ENCODE data around the gene PPP2R5C.
"Not testable (repeated sequence)": the region's sequence is repeated elsewhere in the genome, so short reads cannot be mapped to it uniquely, and the experiment has no call there.

Gene PPP2R5C

DNA sequence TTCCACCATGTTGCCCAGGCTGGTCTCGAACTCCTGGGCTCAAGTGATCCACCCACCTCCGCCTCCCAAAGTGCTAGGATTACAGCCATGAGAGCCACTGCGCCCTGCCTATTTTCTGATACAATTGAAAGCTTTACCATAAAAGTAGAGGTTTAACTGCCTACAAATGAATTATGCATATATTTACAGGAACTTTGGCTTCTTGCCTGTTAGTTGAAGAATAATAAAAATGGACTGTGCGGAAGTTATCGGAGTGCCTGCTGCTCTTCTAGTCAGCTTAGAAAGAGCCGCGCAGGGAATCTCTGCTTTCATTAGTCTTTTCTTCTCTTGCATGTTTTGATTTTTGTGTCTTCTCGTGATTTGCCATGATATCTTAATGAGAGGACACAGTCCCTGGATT lies 34.5 kb downstream of the PPP2R5C start:
- DNase-seq (ENCODE audit: insufficient read length, low spot score) (no peak), FAIRE-seq (no peak)
- no peak for TF ChIP-seq POLR2AphosphoS5 (IDR thresholded peaks at IDR 0.05; ENCODE audit: low read depth, low read length)
- no peak for TF ChIP-seq TAF1 (IDR thresholded peaks at IDR 0.05; ENCODE audit: low read depth, low read length)
- TF ChIP-seq SPI1 (IDR thresholded peaks at IDR 0.05; ENCODE audit: low read depth, low read length) = no peak
- TF ChIP-seq POU2F2 (IDR thresholded peaks at IDR 0.05; ENCODE audit: low read depth, low read length) = no peak

DNA sequence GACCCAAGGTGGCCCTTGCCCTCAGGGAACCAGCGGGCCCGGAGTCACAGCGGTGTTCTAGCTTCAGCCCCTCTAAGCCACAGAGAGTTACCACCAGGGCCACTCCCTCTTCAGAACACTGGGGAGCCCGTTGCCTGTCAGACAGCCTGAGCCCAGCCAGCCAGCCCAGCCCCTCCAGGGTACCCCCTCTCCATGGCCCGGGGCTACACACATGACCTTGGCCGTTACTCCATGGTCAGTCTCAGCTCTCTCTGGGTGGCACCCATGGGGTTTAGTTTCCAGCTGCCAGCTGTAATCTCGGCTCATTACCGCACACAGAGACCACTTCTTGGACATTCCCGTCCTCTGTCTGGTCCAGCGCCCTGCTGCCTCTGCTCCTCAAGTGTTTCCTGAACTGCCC lies 35.0 kb downstream of the PPP2R5C start:
- no peak for TF ChIP-seq TAF1 (IDR thresholded peaks at IDR 0.05; ENCODE audit: low read depth, low read length)
- TF ChIP-seq POLR2AphosphoS5 (IDR thresholded peaks at IDR 0.05; ENCODE audit: low read depth, low read length) = no peak
- FAIRE-seq (no peak), DNase-seq (ENCODE audit: insufficient read length, low spot score) (no peak)

DNA sequence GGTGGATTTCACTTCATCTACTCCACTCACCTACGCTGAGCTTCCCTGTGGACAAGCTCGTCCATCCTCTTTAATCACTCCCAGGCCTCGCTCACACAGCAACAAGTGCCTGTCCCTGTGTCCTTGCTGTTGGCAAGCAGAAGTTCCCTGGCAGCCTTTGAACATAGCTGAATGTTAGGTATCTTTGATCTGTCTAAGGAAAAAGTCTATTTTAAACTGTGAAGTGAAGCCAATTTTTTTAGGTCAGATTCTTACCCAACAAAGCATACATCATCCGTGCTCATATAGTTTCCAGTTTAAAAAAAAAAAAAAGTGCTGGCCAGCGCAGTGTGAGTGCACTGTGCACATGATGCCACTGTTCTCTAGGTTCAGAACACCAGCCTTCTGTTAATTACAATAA lies 36.3 kb downstream of the PPP2R5C start:
- TF ChIP-seq TAF1 (IDR thresholded peaks at IDR 0.05; ENCODE audit: low read depth, low read length) = no peak
- TF ChIP-seq POLR2A (IDR thresholded peaks at IDR 0.05; ENCODE audit: low read depth, low read length) = no peak
- no peak for TF ChIP-seq PAX5 (IDR thresholded peaks at IDR 0.05; ENCODE audit: insufficient read depth, low read length, severe bottlenecking)
- TF ChIP-seq POU2F2 (IDR thresholded peaks at IDR 0.05; ENCODE audit: low read depth, low read length) = no peak
- no peak for TF ChIP-seq POLR2AphosphoS5 (IDR thresholded peaks at IDR 0.05; ENCODE audit: low read depth, low read length)
- no peak for TF ChIP-seq SPI1 (IDR thresholded peaks at IDR 0.05; ENCODE audit: low read depth, low read length)
- no peak for DNase-seq (ENCODE audit: insufficient read length, low spot score)
- FAIRE-seq = no peak

DNA sequence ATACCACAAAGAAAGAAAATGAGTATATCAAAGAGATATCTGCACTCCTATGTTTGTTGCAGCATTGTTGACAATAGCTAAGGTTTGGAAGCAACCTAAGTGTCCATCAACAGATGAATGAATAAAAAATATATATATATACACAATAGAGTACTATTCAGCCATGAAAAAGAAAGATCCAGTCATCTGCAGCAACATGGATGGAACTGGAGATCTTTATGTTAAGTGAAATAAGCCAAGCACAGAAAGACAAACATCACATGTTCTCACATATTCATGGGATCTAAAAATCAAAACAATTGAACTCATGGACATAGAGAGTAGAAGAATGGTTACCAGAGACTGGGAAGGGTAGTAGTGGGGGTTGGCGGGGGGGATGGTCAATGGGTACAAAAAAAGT lies 42.9 kb downstream of the PPP2R5C start:
- not testable (repeated sequence) for FAIRE-seq; DNase-seq (ENCODE audit: insufficient read length, low spot score)

DNA sequence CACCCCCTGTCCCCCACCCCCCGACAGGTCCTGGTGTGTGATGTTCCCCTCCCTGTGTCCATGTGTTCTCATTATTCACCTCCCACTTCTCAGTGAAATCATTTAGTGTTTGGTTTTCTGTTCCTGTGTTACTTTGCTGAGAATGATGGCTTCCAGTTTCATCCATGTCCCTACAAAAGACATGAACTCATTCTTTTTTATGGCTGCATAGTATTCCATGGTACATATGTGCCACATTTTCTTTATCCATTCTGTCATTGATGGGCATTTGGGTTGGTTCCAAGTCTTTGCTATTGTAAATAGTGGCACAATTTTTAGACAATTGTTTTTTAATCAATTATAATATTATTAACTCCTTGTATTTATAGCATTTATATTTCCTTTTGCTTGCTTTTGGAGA lies 44.7 kb downstream of the PPP2R5C start:
- not testable (repeated sequence) for FAIRE-seq

DNA sequence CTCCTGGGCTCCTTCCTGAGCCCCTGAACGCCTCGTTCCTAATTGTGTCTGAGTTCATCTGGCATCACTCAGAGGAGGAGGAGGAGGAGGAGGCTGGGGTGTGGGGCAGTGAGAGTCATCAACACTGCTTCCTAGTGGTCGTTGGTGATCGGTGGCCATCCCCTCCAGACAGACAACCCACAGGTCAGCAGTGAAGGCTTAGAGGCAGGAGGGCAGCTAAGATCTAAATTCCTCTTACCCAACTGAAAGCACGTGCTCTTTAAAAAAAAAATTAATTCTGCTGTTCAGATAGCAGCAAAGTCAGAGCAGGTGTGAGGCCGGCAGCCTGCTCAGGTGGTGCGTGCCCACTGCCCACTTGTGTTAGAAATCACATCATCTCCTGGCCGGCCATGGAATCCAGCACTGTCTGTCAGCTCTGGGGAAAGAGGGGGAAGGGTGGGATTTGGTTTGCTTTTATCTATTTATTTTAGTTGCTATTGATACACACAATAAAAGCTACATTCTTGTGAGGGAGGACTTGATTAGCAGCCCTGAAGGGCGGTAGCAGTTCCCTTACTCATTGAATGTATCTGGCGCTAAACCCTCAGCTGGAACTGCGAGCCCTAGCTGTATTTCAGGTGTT lies 46.6 kb downstream of the PPP2R5C start:
- FAIRE-seq (peak; percentile 73), DNase-seq (ENCODE audit: insufficient read length, low spot score) (no peak)
- TF ChIP-seq PAX5 (IDR thresholded peaks at IDR 0.05; ENCODE audit: insufficient read depth, low read length, severe bottlenecking) (no peak), POLR2AphosphoS5 (IDR thresholded peaks at IDR 0.05; ENCODE audit: low read depth, low read length) (no peak), SPI1 (IDR thresholded peaks at IDR 0.05; ENCODE audit: low read depth, low read length) (no peak), POU2F2 (IDR thresholded peaks at IDR 0.05; ENCODE audit: low read depth, low read length) (no peak), POLR2A (IDR thresholded peaks at IDR 0.05; ENCODE audit: low read depth, low read length) (no peak), TAF1 (IDR thresholded peaks at IDR 0.05; ENCODE audit: low read depth, low read length) (no peak)

More for the DNA sequence above, 44.7 kb downstream of the PPP2R5C start:
- not testable (repeated sequence) for DNase-seq (ENCODE audit: insufficient read length, low spot score)

DNA sequence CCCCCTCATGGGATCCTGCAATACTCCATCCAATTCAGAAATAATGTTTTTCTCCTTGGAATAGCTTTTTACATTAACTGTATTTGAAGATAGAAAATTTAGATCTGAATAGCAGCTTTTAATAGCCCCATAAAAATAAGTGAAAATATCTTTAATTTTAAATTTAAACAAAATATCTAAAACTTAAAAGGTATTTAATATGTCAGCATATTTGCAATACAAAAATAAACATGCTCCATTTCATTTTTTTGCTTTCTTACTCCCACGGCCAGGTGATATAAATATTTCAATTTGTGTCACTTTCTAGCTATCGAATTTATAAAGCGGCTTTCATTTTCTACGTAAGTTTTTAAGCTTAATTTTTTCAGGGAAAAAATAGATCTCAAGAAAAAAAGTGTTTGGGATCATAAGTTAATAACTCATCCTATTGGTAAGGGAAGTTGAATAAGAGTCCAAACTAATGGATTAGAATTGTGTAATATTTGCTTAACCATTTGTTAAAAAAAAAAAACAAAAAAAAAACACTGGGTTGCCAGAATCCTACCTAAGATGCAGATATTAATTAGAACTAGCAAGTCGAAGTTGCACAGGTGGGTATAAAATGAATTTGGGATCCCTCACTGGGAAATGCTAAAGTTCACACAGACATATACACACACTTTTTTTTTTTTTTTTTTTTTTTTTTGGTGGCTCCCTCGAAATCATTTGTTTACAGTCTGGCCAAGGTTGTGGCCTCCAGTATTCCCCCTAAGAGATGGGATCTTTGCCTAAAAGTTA lies 47.6 kb downstream of the PPP2R5C start:
- no peak for FAIRE-seq
- no peak for DNase-seq (ENCODE audit: insufficient read length, low spot score)

DNA sequence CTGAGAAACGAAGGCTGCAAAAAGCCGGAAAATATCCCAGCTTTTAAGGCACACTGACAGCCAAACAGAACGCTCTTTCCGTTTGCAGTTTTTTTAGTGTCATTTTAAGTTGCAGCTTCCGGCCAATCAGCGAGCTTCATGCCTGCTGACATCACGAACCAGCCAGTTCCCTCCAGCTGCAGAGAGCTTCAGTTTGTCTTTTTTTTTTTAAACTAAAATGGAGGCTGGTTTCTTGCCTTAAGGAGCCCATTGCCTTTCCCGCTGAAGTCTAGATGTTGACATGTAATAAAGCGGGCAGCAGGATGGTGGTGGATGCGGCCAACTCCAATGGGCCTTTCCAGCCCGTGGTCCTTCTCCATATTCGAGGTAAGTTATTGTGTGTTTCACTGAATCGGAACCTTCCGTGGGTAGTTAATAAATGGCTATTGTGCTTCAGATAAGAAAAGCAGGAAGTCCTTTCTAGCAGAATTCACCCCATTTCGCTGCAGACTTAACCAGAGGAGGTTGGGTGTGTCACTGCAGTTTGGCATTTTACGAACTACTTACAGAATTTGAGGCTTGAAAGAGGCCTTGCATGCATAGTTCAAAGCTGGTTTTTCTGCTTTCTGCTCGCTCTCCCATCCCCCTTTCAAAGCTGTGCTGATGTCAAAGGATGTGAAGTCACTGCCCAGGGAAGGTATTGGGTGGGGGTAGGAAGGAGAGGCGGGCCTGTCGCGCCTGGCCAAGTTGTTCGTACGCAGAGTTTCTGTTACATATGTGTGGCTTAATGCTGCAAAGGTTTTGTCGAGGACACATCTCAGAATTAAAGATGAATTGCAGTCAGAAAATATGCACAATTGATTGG lies 48.4 kb downstream of the PPP2R5C start:
- FAIRE-seq (peak; percentile 97), DNase-seq (ENCODE audit: insufficient read length, low spot score) (peak; percentile 47)
- TF ChIP-seq POU2F2 (IDR thresholded peaks at IDR 0.05; ENCODE audit: low read depth, low read length) (peak; percentile 69), POLR2AphosphoS5 (IDR thresholded peaks at IDR 0.05; ENCODE audit: low read depth, low read length) (peak; percentile 89), SPI1 (IDR thresholded peaks at IDR 0.05; ENCODE audit: low read depth, low read length) (peak; percentile 37), TAF1 (IDR thresholded peaks at IDR 0.05; ENCODE audit: low read depth, low read length) (peak; percentile 70), POLR2A (IDR thresholded peaks at IDR 0.05; ENCODE audit: low read depth, low read length) (peak; percentile 85), PAX5 (IDR thresholded peaks at IDR 0.05; ENCODE audit: insufficient read depth, low read length, severe bottlenecking) (no peak)

More for the DNA sequence above, 47.6 kb downstream of the PPP2R5C start:
- no peak for TF ChIP-seq POLR2A (IDR thresholded peaks at IDR 0.05; ENCODE audit: low read depth, low read length)
- TF ChIP-seq SPI1 (IDR thresholded peaks at IDR 0.05; ENCODE audit: low read depth, low read length) = no peak
- no peak for TF ChIP-seq TAF1 (IDR thresholded peaks at IDR 0.05; ENCODE audit: low read depth, low read length)
- TF ChIP-seq PAX5 (IDR thresholded peaks at IDR 0.05; ENCODE audit: insufficient read depth, low read length, severe bottlenecking) = no peak
- TF ChIP-seq POU2F2 (IDR thresholded peaks at IDR 0.05; ENCODE audit: low read depth, low read length) = no peak
- no peak for TF ChIP-seq POLR2AphosphoS5 (IDR thresholded peaks at IDR 0.05; ENCODE audit: low read depth, low read length)

DNA sequence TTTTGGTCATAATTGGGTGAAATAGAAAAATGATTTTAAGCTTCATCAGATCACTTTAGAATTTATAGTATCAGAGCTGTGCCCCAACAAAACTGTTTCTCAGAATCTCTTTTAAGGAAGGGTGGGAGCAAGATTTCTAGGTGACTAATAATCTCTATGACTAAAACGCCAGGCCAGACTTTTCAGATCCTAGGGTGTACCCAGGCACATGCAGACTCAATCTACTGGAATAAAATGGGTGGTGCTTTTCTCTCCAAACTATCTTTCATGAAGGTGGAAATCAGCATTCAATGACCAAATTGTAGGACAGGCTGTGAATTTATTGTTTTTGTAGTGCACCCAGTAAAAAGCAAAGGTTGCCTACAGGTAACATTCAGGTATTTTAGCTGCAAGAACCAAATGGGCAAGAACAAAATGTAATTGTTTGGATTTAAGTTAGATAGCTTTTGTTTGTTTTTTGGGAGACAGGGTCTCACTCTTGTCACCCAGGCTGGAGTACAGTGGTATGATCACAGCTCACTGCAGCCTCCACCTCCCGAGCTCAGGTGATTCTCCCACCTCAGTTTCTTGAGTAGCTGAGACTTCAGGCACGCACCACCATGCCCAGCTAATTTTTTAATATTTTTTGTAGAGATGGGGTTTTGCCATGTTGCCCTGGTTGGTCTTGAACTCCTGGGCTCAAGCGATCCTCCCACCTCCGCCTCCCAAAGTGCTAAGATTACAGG lies 49.5 kb downstream of the PPP2R5C start:
- FAIRE-seq = no peak

More for the DNA sequence above, 49.5 kb downstream of the PPP2R5C start:
- TF ChIP-seq PAX5 (IDR thresholded peaks at IDR 0.05; ENCODE audit: insufficient read depth, low read length, severe bottlenecking) = no peak
- TF ChIP-seq POLR2A (IDR thresholded peaks at IDR 0.05; ENCODE audit: low read depth, low read length) = no peak
- no peak for TF ChIP-seq POU2F2 (IDR thresholded peaks at IDR 0.05; ENCODE audit: low read depth, low read length)
- no peak for TF ChIP-seq TAF1 (IDR thresholded peaks at IDR 0.05; ENCODE audit: low read depth, low read length)
- no peak for TF ChIP-seq POLR2AphosphoS5 (IDR thresholded peaks at IDR 0.05; ENCODE audit: low read depth, low read length)
- TF ChIP-seq SPI1 (IDR thresholded peaks at IDR 0.05; ENCODE audit: low read depth, low read length) = no peak
- no peak for DNase-seq (ENCODE audit: insufficient read length, low spot score)
